Stomach smooth muscle (tissue), 2 donors: ENCODE results near the gene NDUFA5.

Experiments used
- H3K27ac ChIP-seq: one replicate; pipeline ENCODE4 v1.7.0; 2013; ENCODE audit warnings: mild to moderate bottlenecking, low read length, inconsistent platforms
- H3K27me3 ChIP-seq, 2 donors: one replicate each; pipeline ENCODE4 v1.7.0; 2013; ENCODE audit warnings: low read length in 2 of 2; ENCODE audit not compliant: insufficient read depth in 2 of 2, control insufficient read depth in 1 of 2
- H3K36me3 ChIP-seq, 2 donors: one replicate each; pipeline ENCODE4 v1.7.0; 2013; ENCODE audit warnings: low read length in 2 of 2; ENCODE audit not compliant: control insufficient read depth in 2 of 2, insufficient read depth in 2 of 2
- H3K4me1 ChIP-seq: one replicate; pipeline ENCODE4 v1.7.0; 2013; ENCODE audit warnings: low read length; ENCODE audit not compliant: control insufficient read depth, insufficient read depth
- H3K4me3 ChIP-seq, 2 donors: one replicate each; pipeline ENCODE4 v1.7.0; 2013; ENCODE audit warnings: low read length in 2 of 2
- H3K9ac ChIP-seq, 2 donors: one replicate each; pipeline ENCODE4 v1.7.0; 2013; ENCODE audit warnings: low read length in 2 of 2, mild to moderate bottlenecking in 1 of 2
- H3K9me3 ChIP-seq, 2 donors: one replicate each; pipeline ENCODE4 v1.7.0; 2013; ENCODE audit warnings: low read length in 2 of 2; ENCODE audit not compliant: control insufficient read depth in 2 of 2
- donor health status: healthy.
- donor health status: Pancreatic carcinoma.

Gene NDUFA5

DNA sequence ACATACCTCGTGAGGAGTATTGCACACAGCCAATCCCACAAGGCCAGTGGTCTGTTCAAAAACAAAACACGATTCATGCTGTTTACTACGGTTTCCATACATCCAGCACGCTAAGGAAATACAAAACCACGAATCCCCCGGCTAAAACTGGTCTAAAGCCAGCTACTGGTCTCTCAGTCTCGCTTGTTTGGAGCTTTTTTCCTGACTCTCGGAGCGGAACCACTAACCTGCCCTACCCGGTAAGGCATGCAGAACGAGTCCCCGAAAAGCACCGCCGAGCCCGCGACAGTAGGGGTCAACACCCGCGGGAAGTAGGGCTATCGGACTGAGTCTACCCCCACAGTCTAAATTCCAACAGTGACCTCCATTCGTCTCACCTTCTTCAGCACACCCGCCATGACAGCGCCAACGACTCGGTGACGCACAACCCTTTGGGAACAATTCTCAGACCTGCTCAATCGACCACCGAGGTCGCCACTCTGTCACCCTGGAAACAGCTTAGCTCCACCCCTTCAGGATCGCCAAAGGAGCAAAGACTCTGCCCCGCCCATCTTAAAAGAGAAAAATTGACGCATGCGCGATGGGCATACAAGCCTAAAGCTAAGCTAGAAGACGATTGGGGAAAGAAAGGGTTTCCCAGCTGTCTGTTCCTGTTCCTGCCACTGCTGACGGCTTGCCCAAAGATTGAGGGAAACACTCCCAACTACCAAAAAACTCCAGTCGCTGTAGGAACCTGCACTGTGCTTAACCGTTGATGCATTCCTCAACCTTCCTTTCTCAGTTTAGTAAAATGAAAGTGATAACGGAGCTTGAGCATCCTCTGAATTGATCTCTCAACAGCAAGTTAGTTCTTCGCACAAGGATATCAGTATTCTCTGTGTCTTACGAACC is at the start of gene NDUFA5:
NDUFA5 (minus strand) TSS at position 421 of the 891 bp plus-strand sequence; CDS start at position 398, 23 bp downstream.
- H3K9me3 ChIP-seq, result no peaks in the 10 kb centered on the region
- peak within 1 kb of the TSS; percentile 95 to 99 for H3K9ac ChIP-seq
- peak within 1 kb of the TSS; percentile 97 to 98 for H3K4me3 ChIP-seq
- H3K27me3 ChIP-seq, result no peaks in the 10 kb centered on the region
- peak within 1 kb of the TSS; percentile 91 for H3K27ac ChIP-seq
- H3K4me1 ChIP-seq, result peaks cover 5% of the 10 kb centered on the region
- peaks cover 0 to 2% of the 10 kb centered on the region in 2 donors for H3K36me3 ChIP-seq

DNA sequence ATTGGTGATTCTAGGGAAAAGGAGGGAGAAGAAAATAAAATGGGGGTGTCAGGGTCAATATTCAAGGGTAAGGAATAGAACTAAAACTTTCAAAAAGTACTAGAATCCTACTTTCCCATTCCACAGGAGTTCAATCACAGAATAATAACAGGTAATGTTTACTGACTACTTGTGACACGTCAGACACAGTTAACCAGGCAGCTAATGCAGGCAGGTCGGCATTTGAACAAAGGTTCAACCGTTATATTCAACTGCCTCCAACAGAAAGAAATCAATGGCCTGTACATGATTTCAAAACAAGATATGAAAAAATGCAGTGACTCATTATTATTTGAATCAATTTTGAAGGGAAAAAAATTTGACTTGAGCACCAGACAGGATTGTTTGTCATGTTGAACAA is 47.1 kb upstream of the NDUFA5 start:
- Histone ChIP-seq H3K9ac (no peak overlapping the region), H3K4me1 (no peaks in the 10 kb centered on the region), H3K27me3 (no peaks in the 10 kb centered on the region), H3K36me3 (no peaks in the 10 kb centered on the region), H3K9me3 (no peaks in the 10 kb centered on the region), H3K4me3 (no peak overlapping the region), H3K27ac (no peak overlapping the region)

DNA sequence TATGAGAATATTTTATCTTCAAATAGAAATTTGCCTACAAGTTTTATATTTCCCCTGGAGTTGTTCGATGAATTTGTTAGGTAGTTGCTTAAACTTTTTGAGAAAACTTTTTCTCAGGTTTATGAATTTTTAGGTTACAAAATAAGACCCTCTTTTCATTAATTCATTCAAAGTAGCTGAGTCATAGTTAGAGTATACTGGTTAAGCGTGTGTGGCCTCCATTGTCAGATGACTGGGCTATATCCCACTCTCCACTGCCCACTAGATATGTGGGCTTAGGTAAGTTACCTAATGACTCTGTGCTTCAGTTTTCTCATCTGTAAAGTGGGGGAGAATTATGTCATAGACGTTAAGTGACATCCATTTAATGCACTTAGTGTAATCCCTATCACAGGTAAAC is 45.0 kb upstream of the NDUFA5 start:
- no peak overlapping the region for H3K27ac ChIP-seq
- no peak overlapping the region for H3K9ac ChIP-seq
- H3K4me1 ChIP-seq, result no peaks in the 10 kb centered on the region
- no peaks in the 10 kb centered on the region for H3K9me3 ChIP-seq
- H3K36me3 ChIP-seq, result no peaks in the 10 kb centered on the region
- H3K4me3 ChIP-seq, result no peak overlapping the region
- H3K27me3 ChIP-seq, result no peaks in the 10 kb centered on the region

DNA sequence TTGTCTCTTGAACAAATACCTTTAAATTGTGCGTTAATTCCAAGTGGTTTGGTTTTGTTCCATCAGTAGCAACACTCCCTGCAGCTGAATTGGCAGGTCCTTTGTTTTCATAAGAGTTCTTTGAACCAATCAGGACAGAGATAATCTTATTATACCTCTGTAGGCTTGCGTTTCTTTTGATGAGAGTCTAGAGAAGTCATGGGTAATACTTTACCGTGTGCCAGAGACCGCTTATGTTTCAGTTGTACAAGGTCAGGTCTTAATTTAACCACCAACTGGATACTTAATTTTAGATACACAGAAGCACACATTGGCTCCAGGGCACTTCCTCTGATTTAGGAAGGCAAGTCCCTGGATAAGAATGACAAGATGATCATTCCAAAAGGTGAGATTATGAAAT is 43.9 kb upstream of the NDUFA5 start, which contains the start of gene ASB15:
ASB15 (plus strand) TSS at position 292 of the 400 bp plus-strand sequence. CDS start 12,682 bp downstream, outside the sequence.
- Histone ChIP-seq H3K9me3 (no peaks in the 10 kb centered on the region), H3K9ac (no peak within 1 kb of the TSS), H3K4me1 (no peaks in the 10 kb centered on the region), H3K4me3 (no peak within 1 kb of the TSS), H3K27me3 (no peaks in the 10 kb centered on the region), H3K27ac (no peak within 1 kb of the TSS), H3K36me3 (no peaks in the 10 kb centered on the region)

DNA sequence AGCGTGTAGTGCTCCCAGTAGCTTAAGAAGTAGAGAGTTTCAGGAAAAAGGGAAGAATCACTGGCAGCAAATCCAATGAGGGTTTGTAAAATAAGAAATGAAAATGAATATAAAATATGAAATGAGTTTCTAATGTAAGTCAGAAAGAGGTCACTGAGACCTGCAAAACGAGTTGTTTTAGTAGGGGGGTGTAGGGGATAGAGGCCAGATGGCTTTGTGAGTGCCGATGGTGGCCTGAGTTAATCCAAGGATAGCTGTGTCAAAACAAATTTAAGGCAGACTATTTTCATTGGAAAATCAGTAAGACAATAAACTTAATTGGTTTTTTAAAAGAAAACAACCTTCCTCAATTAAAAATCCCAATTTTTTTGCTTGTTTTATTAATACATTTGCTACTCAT is 43.3 kb upstream of the NDUFA5 start:
- H3K4me3 ChIP-seq, result no peak overlapping the region
- H3K27ac ChIP-seq, result no peak overlapping the region
- H3K9ac ChIP-seq, result no peak overlapping the region

DNA sequence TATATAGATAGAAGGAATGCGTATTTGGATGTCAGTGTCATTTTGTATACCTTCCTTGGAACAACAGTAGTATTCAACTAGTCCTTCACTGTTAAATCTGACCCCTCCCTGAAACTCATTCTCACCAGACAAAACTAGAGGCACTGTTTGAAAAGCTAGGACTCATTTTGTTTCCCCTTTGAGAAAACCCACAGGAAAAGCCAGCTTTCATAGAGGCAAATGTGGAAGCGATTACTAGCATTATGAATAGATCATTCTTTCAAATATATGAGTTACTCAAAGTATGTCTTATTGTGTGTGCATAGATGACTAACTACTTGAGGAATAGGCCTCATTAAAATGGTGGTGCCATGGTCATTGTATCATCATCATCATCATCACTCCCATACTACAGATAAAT is 42.1 kb upstream of the NDUFA5 start:
- no peaks in the 10 kb centered on the region for H3K9me3 ChIP-seq
- H3K36me3 ChIP-seq, result no peaks in the 10 kb centered on the region
- H3K27ac ChIP-seq, result no peak overlapping the region
- no peaks in the 10 kb centered on the region for H3K4me1 ChIP-seq
- no peak overlapping the region for H3K4me3 ChIP-seq
- H3K27me3 ChIP-seq, result no peaks in the 10 kb centered on the region
- no peak overlapping the region for H3K9ac ChIP-seq

More for the DNA sequence above, 43.3 kb upstream of the NDUFA5 start:
- H3K9me3 ChIP-seq, result no peaks in the 10 kb centered on the region
- H3K27me3 ChIP-seq, result no peaks in the 10 kb centered on the region
- H3K36me3 ChIP-seq, result no peaks in the 10 kb centered on the region
- no peaks in the 10 kb centered on the region for H3K4me1 ChIP-seq

DNA sequence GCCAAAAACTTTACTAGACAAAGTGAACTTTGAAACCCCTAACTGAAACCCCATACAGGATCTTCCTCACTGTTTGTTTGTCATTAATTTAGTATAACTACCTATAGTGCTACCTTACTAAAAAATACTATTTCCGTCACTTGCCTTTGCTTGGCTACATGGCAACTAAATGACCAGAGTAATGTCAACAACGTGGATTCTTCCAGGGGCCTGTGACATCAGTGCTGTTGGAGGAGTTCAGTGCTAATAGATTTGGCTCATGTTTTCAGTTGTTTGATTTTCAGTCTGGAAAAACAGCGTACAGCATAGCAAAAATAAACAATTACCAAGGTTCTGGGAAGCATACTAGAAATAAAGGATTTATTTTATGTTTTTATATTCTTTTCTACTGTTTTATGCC is 41.0 kb upstream of the NDUFA5 start:
- Histone ChIP-seq H3K4me1 (no peaks in the 10 kb centered on the region), H3K27me3 (no peaks in the 10 kb centered on the region), H3K9ac (no peak overlapping the region), H3K36me3 (no peaks in the 10 kb centered on the region), H3K9me3 (no peaks in the 10 kb centered on the region), H3K27ac (no peak overlapping the region), H3K4me3 (no peak overlapping the region)

DNA sequence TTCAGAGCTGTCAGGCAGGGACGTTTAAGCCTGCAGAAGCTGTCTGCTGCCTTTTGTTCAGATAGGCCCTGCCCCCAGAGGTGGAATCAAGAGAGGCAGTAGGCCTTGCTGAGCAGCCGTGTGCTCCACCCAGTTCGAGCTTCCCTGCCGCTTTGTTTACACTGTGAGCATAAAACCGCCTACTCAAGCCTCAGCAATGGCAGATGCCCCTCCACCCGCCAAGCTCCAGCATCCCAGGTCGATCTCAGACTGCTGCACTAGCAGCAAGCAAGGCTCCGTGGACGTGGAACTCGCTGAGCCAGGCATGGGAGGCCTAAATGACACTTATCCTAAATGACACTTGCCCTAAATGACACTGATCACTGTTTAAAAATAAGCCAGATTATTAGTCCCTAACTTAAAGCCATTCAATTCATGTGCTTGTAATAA is 37.2 kb upstream of the NDUFA5 start:
- Histone ChIP-seq H3K4me3 (no peak overlapping the region), H3K36me3 (no peaks in the 10 kb centered on the region), H3K9me3 (no peaks in the 10 kb centered on the region), H3K4me1 (no peaks in the 10 kb centered on the region), H3K27ac (no peak overlapping the region), H3K27me3 (no peaks in the 10 kb centered on the region), H3K9ac (no peak overlapping the region)

DNA sequence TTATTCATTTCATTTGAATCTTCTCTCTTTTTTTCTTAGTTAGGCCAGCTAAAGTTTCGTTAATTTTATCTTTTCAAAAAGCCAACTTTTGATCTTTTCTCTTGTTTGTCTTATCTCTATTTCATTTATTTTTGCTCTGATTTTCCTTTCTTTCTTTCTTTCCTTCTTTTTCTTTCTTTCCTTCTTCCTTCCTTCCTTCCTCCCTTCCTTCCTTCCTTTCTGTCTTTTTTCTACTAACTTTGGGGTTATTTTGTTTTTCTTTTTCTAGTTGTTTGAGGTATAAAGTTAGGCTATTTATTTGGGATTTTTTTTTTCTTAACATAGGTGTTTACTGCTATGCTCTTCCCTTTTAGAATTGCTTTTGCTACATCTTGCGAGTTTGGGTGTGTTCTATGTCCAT is 30.8 kb upstream of the NDUFA5 start:
- H3K9ac ChIP-seq, result no peak overlapping the region
- no peak overlapping the region for H3K27ac ChIP-seq
- H3K9me3 ChIP-seq, result no peaks in the 10 kb centered on the region
- H3K27me3 ChIP-seq, result no peaks in the 10 kb centered on the region
- no peak overlapping the region for H3K4me3 ChIP-seq
- no peaks in the 10 kb centered on the region for H3K36me3 ChIP-seq
- H3K4me1 ChIP-seq, result no peaks in the 10 kb centered on the region

DNA sequence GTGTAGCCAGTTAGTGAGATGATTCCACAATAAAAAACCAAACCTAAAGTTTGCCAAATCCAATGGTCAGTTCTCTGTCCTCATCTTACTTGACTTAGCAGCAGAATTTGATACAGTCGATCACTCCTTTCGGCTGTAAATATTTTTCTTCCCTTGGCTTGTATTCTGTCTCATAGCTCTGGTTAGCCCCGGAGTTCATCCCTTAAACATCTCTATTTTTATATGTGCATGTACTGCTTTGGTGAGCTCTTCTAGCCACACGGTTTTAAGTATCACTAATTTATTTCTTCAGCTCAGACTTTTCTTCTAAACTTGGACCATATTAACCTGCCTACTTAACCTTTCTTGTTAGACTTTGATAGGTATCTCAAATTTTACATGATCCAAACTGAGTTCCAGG is 26.2 kb upstream of the NDUFA5 start:
- Histone ChIP-seq H3K27me3 (no peaks in the 10 kb centered on the region), H3K9me3 (no peaks in the 10 kb centered on the region), H3K9ac (no peak overlapping the region), H3K4me1 (no peaks in the 10 kb centered on the region), H3K4me3 (no peak overlapping the region), H3K27ac (no peak overlapping the region), H3K36me3 (no peaks in the 10 kb centered on the region)

DNA sequence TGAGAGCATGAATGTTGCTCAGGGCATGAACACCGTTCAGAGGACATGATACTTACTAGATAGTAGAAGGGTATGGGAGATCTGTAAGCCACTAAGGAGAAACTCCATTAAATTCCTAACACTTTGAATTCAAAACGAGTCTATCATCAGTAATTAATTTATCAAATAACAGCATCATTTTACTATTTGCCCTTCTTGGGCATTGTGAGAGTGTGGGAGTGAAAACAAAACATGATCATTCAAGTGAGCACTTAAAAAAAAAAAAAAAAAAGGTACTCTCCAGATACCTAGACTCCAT is 23.5 kb upstream of the NDUFA5 start:
- Histone ChIP-seq H3K4me1 (no peaks in the 10 kb centered on the region), H3K9ac (no peak overlapping the region), H3K9me3 (no peaks in the 10 kb centered on the region), H3K27me3 (no peaks in the 10 kb centered on the region), H3K36me3 (no peaks in the 10 kb centered on the region), H3K4me3 (no peak overlapping the region), H3K27ac (no peak overlapping the region)
